Stomach (tissue), 19 donors: ENCODE results near the gene SLC22A4. TPM values are rescaled to one million over a fixed set of nuclear protein-coding genes. Genes with fewer than 3 reads are reported as not detected.

Source experiments
- DNase-seq, 2 donors: peaks; one replicate each; pipeline versions ENCODE4 v3.0.0 to v3.0.0-alpha.2; 2013 to 2019
- H3K27ac ChIP-seq, 5 donors: fragments of 200-600 bp in 4 of 5; sonication (generic) in 4 of 5; one replicate each; pipeline ENCODE4 v1.5.1; 2013 to 2019; ENCODE audit warnings: mild to moderate bottlenecking in 1 of 5, moderate library complexity in 1 of 5
- H3K27me3 ChIP-seq, 3 donors: fragments of 200-600 bp; sonication (generic); one replicate each; pipeline ENCODE4 v1.5.1; 2017 to 2019; ENCODE audit warnings: mixed run types in 1 of 3
- H3K36me3 ChIP-seq, 4 donors: fragments of 200-600 bp; sonication (generic); 1 replicate in 3 of 4; 2 replicates in 1 of 4; pipeline ENCODE4 v1.5.1; 2016 to 2019
- H3K4me1 ChIP-seq, 4 donors: fragments of 200-600 bp; sonication (generic); one replicate each; pipeline ENCODE4 v1.5.1; 2016 to 2019
- H3K4me3 ChIP-seq, 4 donors: fragments of 200-600 bp; sonication (generic) in 3 of 4; one replicate each; pipeline ENCODE4 v1.5.1; 2016 to 2019; ENCODE audit warnings: mild to moderate bottlenecking in 1 of 4
- H3K9me3 ChIP-seq, 4 donors: fragments of 200-600 bp; sonication (generic); one replicate each; pipeline ENCODE4 v1.5.1; 2016 to 2019
- CTCF ChIP-seq, 7 experiments: fragments of 450-650 bp in 4 of 7; fragments of 200-600 bp in 3 of 7; sonication (generic) in 3 of 7; IDR thresholded peaks; one replicate each; pipeline ENCODE4 v1.5.1; 2016 to 2019; ENCODE audit warnings: antibody characterized with exemption in 7 of 7, control low read depth in 2 of 7, mild to moderate bottlenecking in 1 of 7
- EP300 ChIP-seq: sonication (generic); formaldehyde crosslinking; IDR thresholded peaks from one replicate; pipeline ENCODE4 v1.6.1; 2017; ENCODE audit warnings: antibody characterized with exemption
- POLR2A ChIP-seq, 4 donors: fragments of 450-650 bp; IDR thresholded peaks; one replicate each; pipeline ENCODE4 v1.6.1; 2016; ENCODE audit warnings: antibody characterized with exemption in 4 of 4, control low read depth in 2 of 4, mild to moderate bottlenecking in 1 of 4, moderate library complexity in 1 of 4
- POLR2AphosphoS5 ChIP-seq, 3 donors: sonication (generic); formaldehyde crosslinking; IDR thresholded peaks; one replicate each; pipeline ENCODE4 v1.6.1; 2016; ENCODE audit warnings: antibody characterized with exemption in 3 of 3
- WGBS, 5 donors: extraction: QIAGEN DNeasy Blood & Tissue Kit in 3 of 5; methylation state at CpG; one replicate each; pipeline versions ENCODE4 v1.1.5 to v1.1.7; 2013 to 2018; 5-methylcytosine and 5-hydroxymethylcytosine counted together
- intact Hi-C: fragments of 100-400 bp; cut with DNase I; formaldehyde crosslinking; loops from one replicate; pipeline ENCODE4 v1.15.1; 2023; ENCODE audit warnings: low total_unique reads
- long read RNA-seq, 10 donors: transcript quantifications; one replicate each; lab custom pipeline, GENCODE V29; 2026
- polyA plus RNA-seq, 3 donors: library from polyadenylated mRNA; stranded (reverse); fragments of 200-250 nt; gene quantifications; one replicate each; pipeline ENCODE4 v1.2.3, GENCODE V29; 2013
- total RNA-seq, 5 donors: library from RNA; depleted of rRNA; stranded (reverse); fragments of >200 nt; gene quantifications; one replicate each; pipeline versions ENCODE4 v1.1.0 to v1.2.3, GENCODE V29; 2014 to 2016
- donor health status: healthy with polysubstance abuse.
- donor health status: Bipolar disorder and iron deficiency.
- donor health status: healthy.

Gene SLC22A4
- total RNA-seq (10 to 100 TPM in 1 of 5 donors, 1 to 10 TPM in 1, under 1 TPM in 1, not detected in 2; 0.37 to 24.5 (median 6.1) TPM), polyA plus RNA-seq (under 1 TPM; 0.31 to 0.61 (median 0.45) TPM)
- long read RNA-seq, donor 1 = 0 reads
- long read RNA-seq, donor 2 = 0 reads
- long read RNA-seq, donor 3 = 0 reads
- long read RNA-seq, donor 4 = 0 reads
- long read RNA-seq, donor 5 = 0 reads
- long read RNA-seq, donor 6, partial matches to known transcripts = 24 of 24 reads
- long read RNA-seq, donor 6, other reads (novel, unspliced or antisense) = 0 of 24 reads
- long read RNA-seq, donor 7, partial matches to known transcripts = 0 of 1 reads
- long read RNA-seq, donor 7, other reads (novel, unspliced or antisense) = 0 of 1 reads
- long read RNA-seq, donor 8 = 0 reads
- long read RNA-seq, donor 9, partial matches to known transcripts = 0 of 1 reads
- long read RNA-seq, donor 9, other reads (novel, unspliced or antisense) = 0 of 1 reads
- long read RNA-seq, donor 10 = 0 reads

DNA sequence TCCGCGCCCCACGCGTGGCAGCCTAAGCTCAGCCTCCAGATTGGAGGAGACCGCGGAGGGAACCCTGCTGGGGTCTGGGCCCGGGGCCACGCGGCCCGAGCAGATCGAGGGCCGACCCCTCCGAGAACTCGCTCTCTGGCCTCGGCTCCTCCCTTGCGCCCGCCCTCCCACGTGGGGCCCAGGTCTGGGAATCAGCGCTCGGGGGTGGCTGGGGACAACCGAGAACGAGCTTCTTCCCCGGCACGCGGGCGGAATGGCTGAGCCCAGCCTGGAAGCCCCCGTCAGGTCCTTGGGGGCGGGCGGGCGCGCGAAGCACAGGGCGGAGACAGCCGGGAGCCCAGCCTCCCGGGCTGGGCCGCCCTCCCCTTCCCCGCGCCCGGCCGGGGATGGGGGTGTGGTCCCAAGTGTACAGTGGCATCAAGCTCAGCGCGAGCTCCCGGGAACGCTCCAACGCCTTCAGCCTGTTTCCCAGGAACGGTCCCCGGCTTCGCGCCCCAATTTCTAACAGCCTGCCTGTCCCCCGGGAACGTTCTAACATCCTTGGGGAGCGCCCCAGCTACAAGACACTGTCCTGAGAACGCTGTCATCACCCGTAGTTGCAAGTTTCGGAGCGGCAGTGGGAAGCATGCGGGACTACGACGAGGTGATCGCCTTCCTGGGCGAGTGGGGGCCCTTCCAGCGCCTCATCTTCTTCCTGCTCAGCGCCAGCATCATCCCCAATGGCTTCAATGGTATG, at the start of gene SLC22A4:
Gene SLC22A4 (plus strand): TSS at position 403 of the 736 bp plus-strand sequence. CDS start 223 bp downstream, at position 626.
- Histone ChIP-seq H3K27ac (peak within 1 kb of the TSS; percentile 69 to 99 (median 94)), H3K4me3 (peak within 1 kb of the TSS; percentile 54 to 75 (median 67)), H3K36me3 (no peaks in the 10 kb centered on the region), H3K27me3 (no peaks in the 10 kb centered on the region), H3K9me3 (no peaks in the 10 kb centered on the region), H3K4me1 (peaks cover 15 to 30% (median 28%) of the 10 kb centered on the region in 4 donors)
- TF ChIP-seq POLR2A (IDR thresholded peaks at IDR 0.05) (no peak), EP300 (no peak), CTCF (IDR thresholded peaks at IDR 0.05) (peak in 1 of 7 experiments; percentile 6), POLR2AphosphoS5 (IDR thresholded peaks at IDR 0.05) (peak; percentile 77 to 84 (median 78))
- WGBS, 5 donors = 0% methylated on average over 21 to 62 of the region's 63 CpGs
- DNase-seq = peak; percentile 80 to 97
- intact Hi-C loops = no loop called here

GRCh38 chr5:132245593-132245992, 48.6 kb upstream of the SLC22A4 start:
- intact Hi-C loops = no loop called here
- no peaks in the 10 kb centered on the region for H3K36me3 ChIP-seq
- no peak overlapping the region for H3K27ac ChIP-seq
- WGBS, 5 donors = 7 to 54% (median 30%) methylated on average over 1 of the region's 1 CpG
- TF ChIP-seq POLR2AphosphoS5 (IDR thresholded peaks at IDR 0.05) (no peak), CTCF (IDR thresholded peaks at IDR 0.05) (no peak), POLR2A (IDR thresholded peaks at IDR 0.05) (no peak), EP300 (no peak)
- no peaks in the 10 kb centered on the region for H3K27me3 ChIP-seq
- no peak overlapping the region for H3K4me3 ChIP-seq
- H3K4me1 ChIP-seq = no peaks in the 10 kb centered on the region
- H3K9me3 ChIP-seq = peaks cover 0 to 33% (median 6%) of the 10 kb centered on the region in 4 donors
- DNase-seq = no peak

- Histone ChIP-seq H3K36me3 (no peaks in the 10 kb centered on the region), H3K27me3 (no peaks in the 10 kb centered on the region), H3K27ac (no peak overlapping the region), H3K4me3 (no peak overlapping the region), H3K4me1 (no peaks in the 10 kb centered on the region), H3K9me3 (peaks cover 0 to 33% (median 6%) of the 10 kb centered on the region in 4 donors)
- no peak for DNase-seq
- intact Hi-C loops = no loop called here
- no peak for TF ChIP-seq EP300
- no peak for TF ChIP-seq POLR2AphosphoS5 (IDR thresholded peaks at IDR 0.05)
These were observed 47.4 kb upstream of the SLC22A4 start for GRCh38 chr5:132246806-132247205.

GRCh38 chr5:132250547-132250946, 43.6 kb upstream of the SLC22A4 start:
- TF ChIP-seq EP300 = no peak
- TF ChIP-seq POLR2A (IDR thresholded peaks at IDR 0.05) = no peak
- TF ChIP-seq POLR2AphosphoS5 (IDR thresholded peaks at IDR 0.05) = no peak
- no peak for TF ChIP-seq CTCF (IDR thresholded peaks at IDR 0.05)
- no peak for DNase-seq
- H3K27me3 ChIP-seq = no peaks in the 10 kb centered on the region
- 95 to 100% (median 99%) methylated on average over 2 of the region's 2 CpGs for WGBS, 5 donors
- intact Hi-C loops = no loop called here
- H3K36me3 ChIP-seq = no peaks in the 10 kb centered on the region
- H3K4me1 ChIP-seq = peaks cover 0 to 15% (median 11%) of the 10 kb centered on the region in 4 donors
- no peak overlapping the region for H3K4me3 ChIP-seq
- no peak overlapping the region for H3K27ac ChIP-seq
- H3K9me3 ChIP-seq = peaks cover 0 to 22% (median 0%) of the 10 kb centered on the region in 4 donors
